NCI-H345 treated with DMSO at 0.1 percent for 48 hours (cell line): ENCODE results near the gene LRRC15.

Experiments
- DNase-seq: peaks from one replicate; lab custom pipeline; 2025; ENCODE audit not compliant: unreplicated experiment; lab: John Stamatoyannopoulos, UW

Gene LRRC15

DNA sequence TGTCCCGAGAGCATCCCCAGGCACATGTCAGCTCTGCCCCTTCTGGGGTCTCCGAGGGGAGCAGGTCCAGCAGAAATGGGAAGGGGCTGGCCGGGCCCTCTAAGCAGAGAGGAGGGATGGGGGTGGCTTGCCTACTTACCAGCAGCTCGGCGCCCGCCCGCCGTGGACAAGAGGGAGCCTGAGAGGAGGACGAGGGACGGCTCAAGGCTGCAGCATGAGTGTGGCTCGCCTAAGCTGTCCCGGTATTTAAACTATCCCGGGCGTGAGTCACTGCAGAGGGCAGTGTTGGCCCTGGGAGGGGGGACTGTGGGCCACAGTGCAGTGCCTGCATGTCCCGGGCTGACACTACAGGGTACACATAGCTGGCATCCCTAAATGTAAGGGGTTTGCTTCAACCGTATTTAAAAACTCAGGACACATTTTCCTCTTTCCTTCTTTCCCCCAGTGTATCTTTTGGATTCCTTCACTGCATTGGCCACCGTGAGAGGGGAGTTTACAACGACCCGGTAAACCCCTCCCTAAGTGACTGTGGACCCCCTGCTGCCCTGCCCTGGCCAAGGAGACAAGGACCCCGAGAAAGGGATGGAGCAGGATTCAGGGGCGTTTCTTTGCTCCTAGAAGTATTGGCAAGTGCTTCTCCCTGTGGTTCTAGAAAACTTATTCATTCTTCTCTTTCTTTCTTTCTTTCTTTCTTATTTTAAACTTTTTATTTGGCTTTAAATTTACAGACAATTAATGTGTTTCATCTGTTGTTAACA, at the start of gene LRRC15:
LRRC15 (minus strand) TSS at position 222 of the 758 bp plus-strand sequence. CDS start 8,700 bp downstream, outside the sequence.
- DNase-seq: no peak

DNA sequence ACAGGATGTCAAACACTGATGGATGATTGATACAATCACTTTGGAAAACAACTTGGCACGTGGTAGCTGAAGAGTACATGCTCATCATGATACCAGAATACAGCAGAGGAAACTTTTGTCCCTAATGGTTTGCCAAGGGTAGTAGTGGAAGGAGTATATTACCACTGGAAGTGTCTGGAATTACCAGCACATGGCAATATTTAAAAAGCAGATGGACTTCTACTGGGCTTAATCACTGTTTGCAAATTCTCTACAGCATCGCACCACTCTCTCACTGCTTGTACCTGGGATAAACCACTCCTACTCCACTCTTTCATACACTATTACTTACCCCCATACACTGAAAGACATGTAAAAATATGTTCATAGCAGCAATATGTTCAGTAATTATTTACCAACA, 49.1 kb upstream of the LRRC15 start:
- no peak for DNase-seq

DNA sequence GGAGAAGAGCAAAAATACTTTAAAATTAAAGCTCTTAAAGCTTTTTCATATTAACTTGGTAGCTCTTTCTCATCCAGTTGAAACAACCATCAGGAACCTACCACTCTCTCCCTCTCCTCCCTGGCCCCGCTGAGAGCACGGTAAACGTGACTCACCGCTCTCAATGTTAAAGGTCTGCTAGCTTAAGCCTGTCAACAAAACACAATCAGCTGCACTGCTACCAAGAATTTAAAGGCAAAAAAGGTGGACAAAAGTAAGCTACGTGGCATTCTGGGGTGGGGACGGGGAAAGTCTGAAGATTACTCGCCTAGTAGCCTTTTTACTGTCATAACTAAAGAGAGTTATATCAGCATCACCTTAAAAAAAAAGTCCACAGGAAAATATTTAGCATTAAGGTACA, 37.9 kb upstream of the LRRC15 start:
- no peak for DNase-seq

DNA sequence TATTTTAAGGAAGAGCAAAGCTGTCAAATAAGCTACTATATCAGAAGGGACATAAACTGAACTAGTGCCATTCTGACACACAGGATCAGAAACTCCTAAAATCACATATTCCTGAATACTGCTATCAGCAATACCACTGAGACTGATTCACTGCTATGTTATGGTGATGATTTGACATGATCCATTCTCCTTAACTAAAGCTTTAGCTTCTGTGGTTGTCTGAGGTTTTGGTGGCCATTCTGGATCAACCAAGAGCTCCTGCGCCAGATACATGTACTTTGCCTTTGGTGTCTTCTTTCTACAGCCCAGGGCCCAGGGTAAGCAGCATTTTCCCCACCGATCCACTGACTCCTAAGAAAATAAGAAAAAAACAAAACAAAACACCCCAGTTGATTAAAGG, 36.2 kb upstream of the LRRC15 start:
- DNase-seq: no peak

DNA sequence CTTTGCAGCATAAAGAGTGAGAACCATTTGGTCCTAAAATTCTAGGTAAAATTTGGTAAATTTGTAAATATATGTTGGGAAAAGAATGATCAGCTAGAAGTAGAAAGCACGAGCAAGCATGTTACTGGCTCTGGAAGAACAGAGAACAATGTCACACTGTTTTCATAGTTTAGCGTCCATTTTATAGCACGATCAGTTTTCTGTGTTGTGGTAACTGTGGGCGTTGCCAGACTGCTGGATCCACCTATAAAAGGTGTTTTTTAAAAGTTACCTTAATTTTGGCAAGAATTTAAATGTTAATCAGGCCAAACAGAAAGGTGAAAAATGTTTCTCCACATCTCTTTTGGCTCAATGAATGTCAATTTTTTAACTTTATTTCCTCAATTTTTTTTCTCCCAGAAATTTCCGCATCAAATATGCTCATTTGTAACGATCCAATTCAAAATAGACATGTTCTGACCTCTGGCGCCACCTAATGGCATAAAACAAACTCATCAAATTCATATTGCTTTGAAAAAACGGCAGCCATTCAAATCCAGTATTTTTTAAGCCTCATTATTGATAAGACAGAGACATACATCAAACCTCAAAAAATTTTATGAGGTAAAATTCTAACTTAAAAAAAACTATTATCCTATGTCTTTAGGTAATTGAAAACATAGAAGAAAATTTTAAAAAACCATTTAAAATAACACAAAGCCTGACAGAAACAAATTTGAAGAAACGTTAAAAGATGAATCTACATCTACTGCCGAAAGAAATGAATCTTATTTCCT, 35.0 kb upstream of the LRRC15 start:
- DNase-seq: peak; percentile 73

DNA sequence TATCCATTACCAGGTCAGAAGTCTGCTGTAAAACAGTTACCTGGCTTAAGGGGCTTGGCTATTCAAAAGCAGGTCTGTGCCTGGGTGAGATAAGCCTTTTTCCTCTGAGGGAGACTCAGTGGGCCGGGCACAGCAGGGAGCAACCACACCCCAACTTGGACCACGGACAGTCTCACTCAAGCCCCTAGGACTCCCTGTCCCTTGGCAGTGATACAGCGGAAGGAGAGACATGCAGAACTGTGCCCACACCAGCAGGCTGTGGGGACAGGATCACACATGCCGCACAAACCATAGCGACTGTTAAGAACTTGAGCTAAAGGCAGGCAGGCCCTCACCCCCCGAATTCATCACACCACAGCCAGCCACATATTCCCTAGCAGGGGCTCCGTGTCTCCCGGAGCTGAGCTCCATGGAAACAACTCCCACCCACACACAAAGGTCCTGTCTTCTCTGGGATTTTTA, 32.4 kb upstream of the LRRC15 start:
- no peak for DNase-seq

DNA sequence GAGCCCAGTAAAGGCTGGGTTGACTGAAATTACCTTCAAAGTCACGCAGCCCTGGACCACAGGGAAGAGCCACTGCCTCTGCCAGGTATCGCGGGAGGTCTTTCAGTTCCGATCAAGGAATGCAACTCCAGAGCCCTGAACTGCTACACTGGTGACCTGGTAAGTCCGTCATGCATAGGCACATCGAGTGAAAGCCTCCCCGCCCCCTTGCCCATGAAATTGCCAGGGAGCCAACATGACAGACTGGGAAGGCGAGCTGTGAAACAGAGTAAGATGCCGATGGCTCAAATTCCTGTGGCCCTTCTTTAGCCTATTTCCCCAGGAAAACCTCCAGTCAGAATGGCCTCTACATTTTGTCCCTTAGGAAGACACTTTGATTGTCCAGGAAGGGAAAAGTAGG, 31.8 kb upstream of the LRRC15 start:
- no peak for DNase-seq

DNA sequence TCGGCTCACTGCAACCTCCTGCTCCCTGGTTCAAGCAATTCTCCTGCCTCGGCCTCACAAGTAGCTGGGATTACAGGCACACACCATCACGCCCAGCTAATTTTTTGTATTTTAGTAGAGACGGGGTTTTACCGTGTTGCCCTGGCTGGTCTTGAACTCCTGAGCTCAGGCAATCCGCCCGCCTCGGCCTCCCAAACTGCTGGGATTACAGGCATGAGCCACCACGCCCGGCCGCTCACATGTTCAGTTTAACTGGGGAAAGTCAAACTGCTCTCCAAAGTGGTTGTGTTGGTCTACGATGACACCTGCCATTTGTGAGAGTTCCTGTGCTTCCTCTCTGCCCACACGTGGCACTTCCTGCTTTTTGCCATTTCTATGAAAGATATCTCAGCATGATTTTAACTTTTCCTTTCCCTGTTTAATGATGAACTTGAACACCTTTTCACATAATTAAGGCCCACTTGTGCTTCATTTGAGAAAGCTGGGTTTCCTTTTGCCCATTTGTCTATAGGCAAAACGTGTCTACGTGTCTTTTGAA, 30.4 kb upstream of the LRRC15 start:
- no peak for DNase-seq

DNA sequence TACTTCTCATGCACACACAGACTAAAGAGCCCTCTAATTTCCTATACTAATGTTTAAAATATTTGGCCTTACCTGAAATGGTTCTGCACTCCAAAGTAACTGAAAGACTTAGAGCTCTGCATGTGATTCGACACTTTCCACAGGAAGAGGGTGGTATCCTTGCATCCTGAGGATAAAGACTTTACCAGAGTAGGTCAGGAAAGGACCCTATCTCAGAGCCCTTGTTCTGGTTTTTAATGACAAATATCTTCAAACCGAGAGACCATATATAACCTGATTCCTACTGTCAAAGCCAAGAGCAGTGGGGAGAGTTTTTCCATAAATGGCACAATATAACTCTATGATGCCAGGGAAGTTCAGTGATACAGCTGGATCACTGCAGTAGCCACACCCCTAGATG, 29.6 kb upstream of the LRRC15 start, which contains the start of gene GP5:
GP5 (minus strand) TSS at position 101 of the 400 bp plus-strand sequence. CDS start 984 bp downstream, outside the sequence.
- DNase-seq: no peak

DNA sequence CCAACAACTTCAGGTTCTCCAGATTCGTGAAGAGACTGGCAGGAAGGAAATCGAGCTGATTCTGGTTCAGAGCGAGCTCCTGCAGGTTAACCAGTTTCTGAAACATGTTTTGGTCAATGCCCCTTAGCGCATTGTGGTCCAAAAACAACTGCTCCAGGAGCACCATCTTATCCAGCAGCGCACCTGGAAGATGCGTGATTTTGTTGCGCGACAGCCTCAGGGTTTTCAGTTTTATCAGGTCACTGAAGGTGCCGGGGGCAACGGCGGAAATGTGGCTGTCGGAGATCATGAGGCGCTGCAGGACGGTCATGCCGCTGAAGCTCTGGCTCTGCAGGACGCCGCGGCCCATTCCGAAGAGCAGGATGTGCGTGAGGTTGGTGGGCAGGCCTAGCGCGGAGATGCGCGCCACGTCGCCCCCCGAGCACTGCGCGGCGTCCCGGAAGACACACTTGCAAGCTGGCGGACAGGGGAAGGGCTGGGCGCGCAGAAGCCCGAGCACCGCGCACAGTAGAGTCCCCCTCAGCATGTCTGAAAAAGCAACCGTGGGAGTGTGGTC, 28.3 kb upstream of the LRRC15 start:
- no peak for DNase-seq

DNA sequence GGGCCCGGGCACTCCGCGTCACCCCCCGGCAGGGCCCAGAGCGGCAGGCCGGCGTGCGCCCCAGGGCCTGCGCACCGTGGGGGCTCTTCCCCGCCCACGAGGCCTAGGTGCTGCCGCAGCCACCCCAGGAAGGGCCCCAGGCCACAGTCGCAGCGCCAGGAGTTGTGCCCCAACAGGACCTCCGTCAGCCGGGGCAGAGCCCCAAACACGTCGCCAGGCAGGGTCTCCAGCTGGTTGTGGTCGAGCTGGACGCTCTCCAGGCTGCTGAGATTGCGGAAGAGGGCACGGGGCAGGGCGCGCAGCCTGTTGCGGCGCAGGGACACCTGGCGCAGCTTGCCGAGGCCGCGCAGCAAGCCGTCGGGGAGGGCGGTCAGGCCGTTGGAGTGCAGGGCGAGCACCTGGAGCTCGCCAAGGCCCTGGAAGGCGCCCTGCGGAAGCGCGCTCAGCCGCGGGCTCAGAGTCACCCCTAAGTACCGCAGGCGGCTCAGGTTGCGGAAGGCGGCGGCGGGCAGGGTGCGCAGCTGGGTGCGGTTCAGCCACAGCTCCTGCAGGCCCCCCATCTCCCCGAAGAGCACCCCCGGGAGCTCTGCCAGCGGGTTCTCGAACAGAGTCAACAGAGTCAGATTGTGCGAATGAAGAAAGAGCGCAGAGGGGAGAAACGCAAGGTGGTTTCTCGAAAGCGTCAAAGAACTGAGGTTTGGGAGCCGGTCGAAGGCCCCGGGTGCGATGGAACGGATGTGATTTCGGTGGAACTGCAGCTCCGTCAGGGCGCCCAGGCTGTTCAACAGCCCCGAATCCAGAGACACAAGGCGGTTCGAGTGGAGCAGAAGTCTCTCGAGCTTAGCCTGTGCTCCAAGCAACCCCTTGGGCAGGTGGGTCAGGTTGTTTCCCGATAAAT, 27.6 kb upstream of the LRRC15 start:
- DNase-seq: no peak

DNA sequence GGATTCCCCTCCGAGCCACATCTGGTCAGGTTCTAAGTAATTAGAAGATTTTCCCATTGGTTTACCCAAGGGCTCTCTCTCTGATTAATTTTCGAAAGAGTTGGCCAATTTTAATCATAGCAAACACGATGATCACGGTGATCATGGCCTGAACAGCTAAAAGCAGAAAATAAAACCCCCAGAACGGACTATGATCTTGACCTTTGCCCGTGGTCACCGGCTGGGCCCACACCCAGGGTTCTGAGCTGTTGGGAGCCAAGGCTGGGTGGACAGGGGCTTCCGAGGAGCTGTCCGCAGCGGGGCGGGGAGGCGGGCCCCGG, 27.0 kb upstream of the LRRC15 start:
- DNase-seq: no peak

DNA sequence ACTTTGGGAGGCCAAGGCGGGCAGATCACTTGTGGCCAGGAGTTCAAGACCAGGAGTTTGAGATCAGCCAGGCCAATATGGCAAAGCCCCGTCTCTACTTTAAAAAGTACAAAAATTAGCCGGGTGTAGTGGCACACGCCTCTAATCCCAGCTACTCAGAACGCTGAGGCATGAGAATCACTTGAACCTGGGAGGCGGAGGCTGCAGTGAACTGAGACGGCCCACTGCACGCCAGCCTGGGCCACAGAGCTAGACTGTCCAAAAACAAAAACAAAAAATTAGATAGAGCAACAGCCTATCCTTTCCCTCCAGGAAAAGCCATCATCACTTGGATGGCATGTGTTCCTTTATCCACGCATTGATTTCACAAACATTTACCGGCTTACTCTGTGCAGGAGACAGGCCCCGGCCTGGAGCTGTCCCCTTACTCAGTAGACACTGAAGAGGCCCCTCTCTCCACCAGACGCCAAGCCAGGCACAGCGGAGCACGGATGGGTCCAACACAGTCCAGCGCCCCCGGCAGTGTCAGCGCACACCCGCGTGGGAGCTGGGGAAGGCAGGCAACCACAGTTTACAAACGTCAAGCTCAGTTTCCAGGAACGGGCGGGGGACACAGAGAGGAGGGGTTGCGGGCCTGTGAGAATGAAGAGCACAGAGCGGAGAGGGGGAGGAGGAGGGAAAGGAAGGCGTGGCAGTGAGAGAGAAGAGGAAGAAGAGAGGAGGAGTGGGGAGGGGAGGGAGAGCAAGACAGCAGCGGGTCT, 26.4 kb upstream of the LRRC15 start:
- no peak for DNase-seq

DNA sequence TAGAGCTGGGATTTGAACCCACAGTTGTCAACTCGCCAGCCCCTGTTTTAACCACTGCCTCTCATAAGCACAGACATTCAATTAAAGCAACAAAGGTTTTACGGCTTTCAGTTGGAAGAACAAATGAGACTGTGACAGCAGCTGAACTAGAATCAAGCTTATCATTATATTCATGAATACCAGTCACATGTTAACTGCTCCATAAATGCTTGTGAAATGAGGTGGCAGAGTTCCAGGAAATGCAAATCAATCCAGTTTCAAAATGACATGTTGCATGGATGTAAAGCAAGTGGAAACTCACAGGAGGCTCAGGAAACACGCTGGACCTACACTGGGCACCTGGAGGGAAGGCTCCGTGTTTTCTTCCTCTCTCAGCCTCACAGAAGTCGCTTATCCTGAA, 25.7 kb upstream of the LRRC15 start:
- peak; percentile 61 for DNase-seq

DNA sequence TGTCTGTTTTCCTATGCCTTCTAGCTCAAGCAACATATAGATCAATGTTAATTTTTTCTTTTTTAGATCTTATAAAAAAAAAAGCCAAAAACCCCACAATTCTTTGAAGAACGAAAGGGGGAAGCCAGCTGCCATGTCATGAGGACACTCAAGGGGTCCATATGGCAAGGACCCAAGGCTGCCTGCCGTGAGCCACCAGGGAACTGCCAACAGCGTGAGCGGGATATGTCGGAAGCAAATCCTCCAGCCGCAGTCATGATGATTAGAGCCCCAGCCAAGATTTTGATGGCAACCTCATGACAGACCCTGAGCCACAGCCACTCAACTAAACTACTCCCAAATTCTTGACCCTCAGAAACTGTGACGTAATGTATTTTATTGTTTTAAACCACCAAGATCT, 23.0 kb upstream of the LRRC15 start:
- no peak for DNase-seq

DNA sequence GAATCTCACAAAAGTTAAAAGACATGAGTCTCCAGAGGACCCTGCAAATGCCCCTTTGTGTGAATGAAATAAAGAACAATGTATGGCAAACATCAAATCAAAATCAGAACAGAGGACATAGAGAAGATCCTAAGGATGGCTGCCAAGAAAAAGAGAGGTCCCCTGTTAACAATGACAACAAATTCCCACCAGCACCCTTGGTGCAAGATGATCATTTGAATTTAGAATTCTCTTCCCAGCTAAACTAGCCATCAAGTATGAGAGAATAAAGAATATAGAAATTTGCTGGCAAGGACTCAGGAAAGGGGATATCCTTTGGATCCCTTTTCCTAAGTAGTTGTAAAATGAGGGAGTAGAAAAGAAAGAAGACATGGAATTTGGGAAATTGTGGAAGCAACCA, 21.3 kb upstream of the LRRC15 start:
- no peak for DNase-seq

DNA sequence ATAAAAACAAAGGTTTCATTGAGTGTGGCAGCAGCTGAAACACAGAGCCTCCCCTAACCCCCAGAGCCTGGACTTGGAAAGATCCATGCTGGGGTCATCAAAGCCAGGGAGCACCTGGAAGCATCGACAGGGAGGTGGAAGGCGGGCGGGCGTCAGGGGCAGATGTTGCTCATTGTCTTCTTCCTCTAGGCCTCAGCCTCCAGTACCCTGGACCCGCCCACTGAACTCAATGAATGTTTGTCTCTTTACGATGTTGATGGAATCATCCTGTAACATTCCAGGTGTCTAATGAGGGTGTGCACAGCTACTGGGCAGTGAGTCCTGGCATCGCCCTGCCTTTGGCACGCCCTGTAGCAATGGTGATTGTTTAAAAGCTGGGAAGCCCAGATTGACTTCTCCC, 19.7 kb upstream of the LRRC15 start:
- no peak for DNase-seq

DNA sequence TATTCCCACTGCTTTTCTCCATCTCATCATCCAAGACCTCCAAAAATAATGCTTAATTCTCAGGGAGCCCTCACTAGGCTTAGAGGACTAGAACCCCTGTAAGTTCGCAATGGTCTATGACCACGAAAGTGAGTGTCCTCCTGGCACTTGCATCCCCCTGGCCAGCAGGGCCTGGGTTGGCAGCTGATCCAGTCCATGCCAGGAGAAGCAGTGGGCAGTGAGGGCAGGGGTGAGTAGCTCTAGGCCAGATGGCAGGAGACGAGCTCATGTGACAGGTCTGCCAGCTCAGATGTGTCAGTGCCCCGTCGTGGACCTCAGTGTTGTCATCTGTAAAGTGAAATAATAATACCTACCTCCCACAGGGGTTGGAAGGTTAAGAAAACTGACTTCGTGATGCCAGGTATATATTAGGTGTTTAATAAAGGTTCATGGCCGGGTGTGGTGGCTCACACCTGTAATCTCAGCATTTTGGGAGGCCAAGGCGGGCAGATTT, 18.4 kb upstream of the LRRC15 start:
- DNase-seq: no peak

DNA sequence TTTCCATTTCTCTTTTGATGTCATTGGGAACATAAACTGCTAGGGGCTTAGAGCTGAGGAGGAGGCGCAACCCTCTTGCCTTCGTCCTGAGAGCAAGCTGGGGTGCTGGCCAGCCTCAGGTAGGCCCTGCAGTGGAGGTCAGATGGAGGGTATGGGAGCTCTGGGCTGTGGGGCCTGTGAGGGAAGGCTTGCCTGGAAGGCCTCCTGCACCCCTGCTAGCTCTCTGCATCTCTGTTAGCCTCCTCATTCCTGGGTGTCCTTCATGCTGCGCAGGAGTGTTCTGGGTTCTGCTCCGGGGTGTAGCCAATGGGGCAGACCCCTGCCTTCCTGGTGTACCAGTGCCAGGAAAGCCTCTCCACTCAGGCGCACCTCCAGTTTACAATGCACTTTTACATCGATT, 17.7 kb upstream of the LRRC15 start:
- DNase-seq: no peak

DNA sequence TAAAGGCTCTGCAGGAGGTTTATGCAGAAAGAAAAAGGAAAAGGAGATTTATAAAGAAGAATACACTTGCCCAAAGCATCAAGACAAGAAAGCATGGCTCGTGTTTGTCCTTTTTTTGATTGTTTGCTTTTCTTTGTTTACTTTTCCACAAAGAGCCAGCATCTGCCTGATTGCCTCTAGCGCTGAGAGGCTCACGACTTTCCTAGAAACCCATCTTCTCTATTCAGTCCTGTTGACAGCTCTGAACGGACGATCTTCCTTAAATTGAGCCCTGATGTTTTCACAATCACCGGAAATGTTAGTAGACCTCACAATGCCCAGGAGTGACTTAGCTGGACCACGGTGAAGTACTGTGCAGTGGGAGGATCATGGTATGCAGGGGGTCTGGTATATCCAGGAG, 17.1 kb upstream of the LRRC15 start:
- DNase-seq: peak; percentile 50
